ENCODE data around the gene FGGY.
"Not testable (repeated sequence)": the region's sequence is repeated elsewhere in the genome, so short reads cannot be mapped to it uniquely, and the experiment has no call there.

FGGY gene

GRCh38 chr1:59641836-59642235, 344.9 kb downstream of the FGGY start:
- H3K27ac ChIP-seq, result no peak overlapping the region
- TF ChIP-seq CTCF (conservative IDR thresholded peaks at IDR 0.05), result no peak

- TF ChIP-seq CTCF (conservative IDR thresholded peaks at IDR 0.05), result no peak
- no peak overlapping the region for H3K27ac ChIP-seq
Observed at GRCh38 chr1:59643526-59643925, 346.6 kb downstream of the FGGY start.

GRCh38 chr1:59645893-59646292, 349.0 kb downstream of the FGGY start:
- no peak for TF ChIP-seq CTCF (conservative IDR thresholded peaks at IDR 0.05)
- no peak overlapping the region for H3K27ac ChIP-seq

- not testable (repeated sequence) for H3K27ac ChIP-seq
Observed at GRCh38 chr1:59653142-59653958, 356.5 kb downstream of the FGGY start.

GRCh38 chr1:59653968-59654367, 357.1 kb downstream of the FGGY start:
- TF ChIP-seq CTCF (conservative IDR thresholded peaks at IDR 0.05), result no peak
- no peak overlapping the region for H3K27ac ChIP-seq

GRCh38 chr1:59657873-59658465, 361.1 kb downstream of the FGGY start:
- H3K27ac ChIP-seq, result no peak overlapping the region
- no peak for TF ChIP-seq CTCF (conservative IDR thresholded peaks at IDR 0.05)

- no peak overlapping the region for H3K27ac ChIP-seq
- no peak for TF ChIP-seq CTCF (conservative IDR thresholded peaks at IDR 0.05)
Observed at GRCh38 chr1:59664166-59664565, 367.3 kb downstream of the FGGY start.

GRCh38 chr1:59666106-59666505, 369.2 kb downstream of the FGGY start:
- no peak overlapping the region for H3K27ac ChIP-seq
- no peak for TF ChIP-seq CTCF (conservative IDR thresholded peaks at IDR 0.05)

All from VCaP (cell line).